ENCODE results near the gene CTTNBP2.

The CTTNBP2 gene

DNA sequence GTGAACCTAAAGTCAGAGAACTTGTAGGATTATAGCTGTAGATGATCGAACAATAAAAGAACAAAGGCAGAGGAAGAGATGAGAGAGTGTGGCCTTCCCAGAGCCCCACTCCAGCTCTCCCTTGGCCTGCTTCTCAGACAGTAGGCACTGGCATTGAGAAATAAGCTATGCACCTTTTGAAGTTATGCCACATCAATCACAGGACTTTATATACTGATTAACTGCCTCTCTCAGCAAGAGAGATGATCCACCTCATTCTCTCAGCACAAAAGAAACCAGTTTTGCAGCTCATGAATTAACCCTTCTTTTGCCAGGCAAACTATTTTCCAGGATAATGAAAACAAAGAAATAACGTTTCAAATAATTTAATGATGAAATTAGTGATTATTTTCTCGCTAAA is 22.0 kb upstream of the CTTNBP2 start:
- WGBS, 2 experiments (ENCODE audit: insufficient coverage in 2 of 2), result 80% methylated on average over 1 of the region's 3 CpGs; no CpG with 5 or more reads in 1 of the 2 experiments
- no peaks in the 10 kb centered on the region for H3K9me3 ChIP-seq (ENCODE audit: control insufficient read depth, low read length)

DNA sequence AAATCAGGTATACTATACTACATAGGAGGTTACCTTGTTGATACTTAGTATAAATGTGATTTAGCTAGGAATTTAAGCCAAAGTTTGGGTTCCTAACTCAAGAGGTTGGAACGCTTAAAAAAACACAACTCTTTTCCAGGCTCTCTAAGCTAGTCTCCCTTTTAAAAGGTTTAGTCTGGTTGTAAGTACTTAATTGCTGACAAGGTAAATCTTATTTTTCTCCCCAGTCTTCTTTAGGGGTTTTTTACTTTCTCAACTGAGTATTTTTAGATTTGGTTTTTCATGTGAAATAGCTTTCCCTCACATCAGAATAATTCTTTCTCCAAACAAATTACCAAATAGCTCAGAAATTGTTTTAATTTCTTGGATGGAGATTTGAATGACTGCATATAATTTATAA is 20.8 kb upstream of the CTTNBP2 start:
- H3K4me1 ChIP-seq (ENCODE audit: control insufficient read depth, insufficient read depth, low read length, poor library complexity, severe bottlenecking), result no peaks in the 10 kb centered on the region
- no peak overlapping the region for H3K4me3 ChIP-seq (ENCODE audit: extremely low read depth, insufficient read depth, low read length, poor library complexity, severe bottlenecking)
- no peak overlapping the region for H3K27ac ChIP-seq (ENCODE audit: low read depth, low read length, severe bottlenecking)
- no CpG with 5 or more reads among the region's 1 CpG for WGBS, 2 experiments (ENCODE audit: insufficient coverage in 2 of 2)
- H3K9me3 ChIP-seq (ENCODE audit: control insufficient read depth, low read length), result no peaks in the 10 kb centered on the region
- no peaks in the 10 kb centered on the region for H3K36me3 ChIP-seq (ENCODE audit: control insufficient read depth, insufficient read depth, low read length)

More for the DNA sequence above, 22.0 kb upstream of the CTTNBP2 start:
- Histone ChIP-seq H3K36me3 (ENCODE audit: control insufficient read depth, insufficient read depth, low read length) (no peaks in the 10 kb centered on the region), H3K27ac (ENCODE audit: low read depth, low read length, severe bottlenecking) (no peak overlapping the region), H3K4me1 (ENCODE audit: control insufficient read depth, insufficient read depth, low read length, poor library complexity, severe bottlenecking) (no peaks in the 10 kb centered on the region), H3K4me3 (ENCODE audit: extremely low read depth, insufficient read depth, low read length, poor library complexity, severe bottlenecking) (no peak overlapping the region)

DNA sequence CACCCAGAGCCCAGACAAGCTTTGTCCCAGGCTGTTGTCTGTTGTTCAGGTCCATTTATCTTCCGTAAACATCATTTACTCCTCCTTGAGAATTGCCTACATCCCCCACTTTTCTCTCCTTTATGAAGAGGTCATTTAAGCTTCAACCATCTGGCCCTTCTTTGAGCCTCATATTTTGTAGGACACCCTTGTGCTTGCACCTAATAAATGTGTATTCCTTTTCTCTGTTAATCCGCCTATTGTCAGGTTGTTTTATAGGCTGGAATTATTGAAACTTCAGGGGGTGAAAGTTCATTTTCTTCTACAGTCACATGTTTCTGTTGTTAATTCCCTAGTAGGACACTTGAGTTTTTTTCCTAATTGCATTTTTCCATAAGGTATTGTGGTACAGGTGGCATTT is 19.6 kb upstream of the CTTNBP2 start:
- H3K4me1 ChIP-seq (ENCODE audit: control insufficient read depth, insufficient read depth, low read length, poor library complexity, severe bottlenecking), result no peaks in the 10 kb centered on the region
- H3K4me3 ChIP-seq (ENCODE audit: extremely low read depth, insufficient read depth, low read length, poor library complexity, severe bottlenecking), result no peak overlapping the region
- H3K27ac ChIP-seq (ENCODE audit: low read depth, low read length, severe bottlenecking), result no peak overlapping the region
- WGBS, 2 experiments (ENCODE audit: insufficient coverage in 2 of 2), result 100% methylated on average over 1 of the region's 2 CpGs
- H3K36me3 ChIP-seq (ENCODE audit: control insufficient read depth, insufficient read depth, low read length), result no peaks in the 10 kb centered on the region
- no peaks in the 10 kb centered on the region for H3K9me3 ChIP-seq (ENCODE audit: control insufficient read depth, low read length)

DNA sequence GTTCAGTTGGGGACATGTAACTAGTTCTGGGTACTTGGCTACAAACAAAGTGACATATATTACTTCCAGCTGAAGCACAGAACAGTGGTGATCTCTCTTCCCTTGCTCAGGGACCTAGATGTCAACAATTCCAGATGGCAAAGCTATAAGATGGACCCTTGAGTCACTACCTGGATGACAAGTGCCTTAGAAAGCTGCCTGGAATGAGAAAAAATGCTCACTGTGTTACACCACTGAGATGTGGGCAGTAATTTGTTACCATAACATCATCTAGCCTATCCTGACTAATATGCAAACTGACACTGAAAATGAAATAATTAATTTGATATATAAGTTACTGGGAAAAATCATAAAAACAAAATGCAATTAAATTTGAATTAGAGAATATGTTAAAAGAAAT is 16.4 kb upstream of the CTTNBP2 start:
- no peak overlapping the region for H3K4me3 ChIP-seq (ENCODE audit: extremely low read depth, insufficient read depth, low read length, poor library complexity, severe bottlenecking)

DNA sequence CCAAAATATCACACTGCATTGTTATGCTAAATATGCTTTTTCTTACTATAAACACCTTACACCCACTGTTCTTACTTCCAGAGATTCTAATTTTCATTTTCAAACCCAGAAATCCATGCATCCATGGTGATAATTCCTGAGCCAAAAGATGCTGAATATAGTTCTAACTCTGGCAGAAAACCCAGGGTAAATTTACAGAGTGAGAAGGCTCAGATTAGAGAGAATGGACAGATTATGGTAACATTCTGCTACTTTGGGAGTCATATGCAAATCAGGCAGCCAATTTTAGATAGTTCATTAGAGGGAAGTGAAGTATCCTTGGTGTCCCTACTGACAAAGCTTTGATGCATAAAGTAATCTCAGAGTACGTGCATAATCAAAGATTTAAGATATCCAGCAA is 15.4 kb upstream of the CTTNBP2 start:
- WGBS, 2 experiments (ENCODE audit: insufficient coverage in 2 of 2), result 83% methylated on average over 1 of the region's 1 CpG; no CpG with 5 or more reads in 1 of the 2 experiments
- Histone ChIP-seq H3K36me3 (ENCODE audit: control insufficient read depth, insufficient read depth, low read length) (no peaks in the 10 kb centered on the region), H3K27ac (ENCODE audit: low read depth, low read length, severe bottlenecking) (no peak overlapping the region)

More for the DNA sequence above, 16.4 kb upstream of the CTTNBP2 start:
- Histone ChIP-seq H3K27ac (ENCODE audit: low read depth, low read length, severe bottlenecking) (no peak overlapping the region), H3K36me3 (ENCODE audit: control insufficient read depth, insufficient read depth, low read length) (no peaks in the 10 kb centered on the region), H3K4me1 (ENCODE audit: control insufficient read depth, insufficient read depth, low read length, poor library complexity, severe bottlenecking) (no peaks in the 10 kb centered on the region), H3K9me3 (ENCODE audit: control insufficient read depth, low read length) (no peaks in the 10 kb centered on the region)

DNA sequence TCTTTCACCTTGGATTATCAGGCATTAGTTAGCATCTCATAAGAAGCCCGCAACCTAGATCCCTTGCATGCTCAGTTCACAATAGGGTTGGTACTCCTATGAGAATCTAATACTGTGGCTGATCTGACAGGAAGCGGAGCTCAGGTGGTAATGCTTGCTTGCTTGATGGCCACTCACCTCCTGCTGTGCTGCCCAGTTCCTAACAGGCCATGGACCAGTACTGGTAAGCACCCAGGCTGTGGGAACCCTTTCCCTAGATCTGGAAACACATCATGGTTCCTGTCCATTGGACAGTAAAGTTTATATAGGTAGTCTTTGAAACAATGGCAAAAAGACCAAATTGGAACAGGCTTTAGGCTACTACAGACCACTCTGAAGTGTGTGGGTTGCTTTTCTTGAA is 9.4 kb upstream of the CTTNBP2 start:
- WGBS, 2 experiments (ENCODE audit: insufficient coverage in 2 of 2), result 88 to 90% methylated on average over 1 to 2 of the region's 2 CpGs
- no peak overlapping the region for H3K4me3 ChIP-seq (ENCODE audit: extremely low read depth, insufficient read depth, low read length, poor library complexity, severe bottlenecking)
- H3K4me1 ChIP-seq (ENCODE audit: control insufficient read depth, insufficient read depth, low read length, poor library complexity, severe bottlenecking), result no peaks in the 10 kb centered on the region
- no peaks in the 10 kb centered on the region for H3K9me3 ChIP-seq (ENCODE audit: control insufficient read depth, low read length)
- H3K36me3 ChIP-seq (ENCODE audit: control insufficient read depth, insufficient read depth, low read length), result no peaks in the 10 kb centered on the region
- H3K27ac ChIP-seq (ENCODE audit: low read depth, low read length, severe bottlenecking), result no peak overlapping the region

More for the DNA sequence above, 15.4 kb upstream of the CTTNBP2 start:
- Histone ChIP-seq H3K9me3 (ENCODE audit: control insufficient read depth, low read length) (no peaks in the 10 kb centered on the region), H3K4me1 (ENCODE audit: control insufficient read depth, insufficient read depth, low read length, poor library complexity, severe bottlenecking) (no peaks in the 10 kb centered on the region), H3K4me3 (ENCODE audit: extremely low read depth, insufficient read depth, low read length, poor library complexity, severe bottlenecking) (no peak overlapping the region)

DNA sequence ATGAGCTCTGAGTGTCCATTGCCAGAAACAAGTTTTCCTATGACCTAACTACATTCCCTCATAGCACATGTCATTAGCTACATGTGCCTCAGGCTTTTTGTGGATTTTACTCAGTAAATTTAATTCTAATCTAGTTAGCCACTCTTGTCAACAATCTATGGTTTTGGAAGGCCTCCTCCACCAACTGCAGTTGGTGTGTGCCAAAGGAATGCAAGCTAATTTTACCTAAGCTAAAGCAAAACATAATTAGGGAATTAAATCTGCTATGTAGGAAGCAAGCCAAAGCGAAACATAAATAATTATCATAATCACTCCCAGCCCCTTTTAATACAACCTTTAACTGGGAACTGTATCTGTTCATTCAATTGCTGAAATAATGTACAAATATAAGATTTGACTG is 3.5 kb upstream of the CTTNBP2 start:
- Histone ChIP-seq H3K9me3 (ENCODE audit: control insufficient read depth, low read length) (no peaks in the 10 kb centered on the region), H3K4me3 (ENCODE audit: extremely low read depth, insufficient read depth, low read length, poor library complexity, severe bottlenecking) (no peak overlapping the region), H3K4me1 (ENCODE audit: control insufficient read depth, insufficient read depth, low read length, poor library complexity, severe bottlenecking) (peaks cover 4% of the 10 kb centered on the region), H3K27ac (ENCODE audit: low read depth, low read length, severe bottlenecking) (no peak overlapping the region), H3K36me3 (ENCODE audit: control insufficient read depth, insufficient read depth, low read length) (no peaks in the 10 kb centered on the region)
- no CpG with 5 or more reads among the region's 1 CpG for WGBS, 2 experiments (ENCODE audit: insufficient coverage in 2 of 2)

DNA sequence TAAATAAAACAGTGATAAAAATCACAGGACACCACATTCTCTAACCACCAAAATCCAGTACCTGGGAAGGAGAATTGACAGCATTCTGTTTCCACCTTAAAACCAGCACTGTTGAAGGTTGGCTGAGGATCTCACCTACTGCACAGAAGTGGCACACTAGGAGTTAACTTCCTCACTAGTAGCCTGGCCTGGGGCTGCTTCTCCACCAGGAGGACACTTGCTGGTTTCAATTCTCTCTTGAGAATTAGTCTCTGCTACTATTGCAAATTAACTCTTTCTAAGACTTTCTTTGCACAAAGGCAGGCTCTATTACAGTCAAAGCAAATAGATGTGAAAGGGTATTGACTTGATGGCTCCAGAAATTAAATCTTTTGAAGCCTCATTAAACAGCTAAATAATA is 2.3 kb upstream of the CTTNBP2 start:
- H3K27ac ChIP-seq (ENCODE audit: low read depth, low read length, severe bottlenecking), result no peak overlapping the region
- no peak overlapping the region for H3K4me3 ChIP-seq (ENCODE audit: extremely low read depth, insufficient read depth, low read length, poor library complexity, severe bottlenecking)
- H3K36me3 ChIP-seq (ENCODE audit: control insufficient read depth, insufficient read depth, low read length), result no peaks in the 10 kb centered on the region
- H3K4me1 ChIP-seq (ENCODE audit: control insufficient read depth, insufficient read depth, low read length, poor library complexity, severe bottlenecking), result peaks cover 4% of the 10 kb centered on the region
- H3K9me3 ChIP-seq (ENCODE audit: control insufficient read depth, low read length), result no peaks in the 10 kb centered on the region

DNA sequence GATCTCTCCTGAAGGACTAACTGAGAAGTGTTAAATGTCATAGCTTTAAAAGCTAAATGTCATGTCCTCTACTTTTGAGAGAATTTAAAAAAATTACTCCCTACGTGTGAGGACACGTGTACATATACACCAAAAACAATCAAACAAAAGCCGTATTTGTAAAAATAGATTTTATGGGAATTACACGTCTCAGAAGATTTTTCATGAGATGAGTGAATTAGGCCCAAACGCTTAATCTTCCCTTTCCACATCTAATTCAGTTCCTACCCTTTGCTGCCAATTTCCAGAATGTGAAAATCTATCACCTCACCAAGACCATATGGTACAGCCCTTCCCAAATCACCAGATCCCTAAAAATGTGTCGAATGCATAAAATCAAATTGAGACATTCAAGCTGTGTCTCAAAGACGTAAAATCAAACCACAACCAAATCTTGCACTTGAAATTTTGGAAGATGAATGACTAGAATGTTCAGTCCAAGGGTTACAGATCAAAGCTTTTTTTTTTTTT is 1.0 kb upstream of the CTTNBP2 start:
- Histone ChIP-seq H3K4me3 (ENCODE audit: extremely low read depth, insufficient read depth, low read length, poor library complexity, severe bottlenecking) (no peak overlapping the region), H3K36me3 (ENCODE audit: control insufficient read depth, insufficient read depth, low read length) (no peaks in the 10 kb centered on the region), H3K9me3 (ENCODE audit: control insufficient read depth, low read length) (no peaks in the 10 kb centered on the region), H3K27ac (ENCODE audit: low read depth, low read length, severe bottlenecking) (no peak overlapping the region), H3K4me1 (ENCODE audit: control insufficient read depth, insufficient read depth, low read length, poor library complexity, severe bottlenecking) (peaks cover 4% of the 10 kb centered on the region)
- WGBS, 2 experiments (ENCODE audit: insufficient coverage in 2 of 2), result 69% methylated on average over 2 of the region's 7 CpGs; no CpG with 5 or more reads in 1 of the 2 experiments

DNA sequence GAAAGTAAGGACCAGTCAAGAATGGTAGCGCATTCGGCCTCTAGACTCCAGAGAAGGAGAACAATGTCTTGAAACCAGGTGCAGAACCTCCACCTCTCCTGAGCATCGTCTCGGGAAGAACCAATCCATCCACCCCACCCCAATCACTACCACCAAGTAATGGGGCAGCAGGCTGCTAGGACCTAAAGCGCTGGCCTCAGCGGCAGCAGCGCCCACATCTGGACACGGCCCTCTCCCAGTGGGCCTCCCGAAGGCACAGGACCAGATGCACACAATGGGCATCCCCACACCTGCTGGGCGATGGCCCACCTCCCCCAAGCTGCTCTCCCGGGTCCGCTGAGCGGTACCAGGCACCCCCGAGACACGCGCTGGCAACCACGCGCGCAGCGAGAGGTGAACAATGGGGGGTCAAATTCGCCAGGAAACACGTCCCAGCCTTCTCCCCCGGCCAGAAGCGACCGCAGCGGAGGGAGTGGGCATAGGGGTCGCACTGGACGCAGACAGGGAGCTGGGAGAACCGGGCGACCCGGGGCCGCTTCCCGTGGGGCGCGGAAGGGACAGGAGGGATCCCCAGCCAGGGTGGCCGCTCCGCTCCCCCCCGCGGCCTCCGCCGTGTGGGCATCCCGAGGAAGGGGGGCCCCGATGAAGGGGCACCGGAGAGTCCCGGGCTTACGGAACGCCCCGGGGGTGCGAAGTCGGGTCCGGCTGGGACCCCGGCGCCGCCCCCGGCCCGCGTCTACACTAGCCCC is 506 bp downstream of the CTTNBP2 start:
- Histone ChIP-seq H3K9me3 (ENCODE audit: control insufficient read depth, low read length) (no peaks in the 10 kb centered on the region), H3K27ac (ENCODE audit: low read depth, low read length, severe bottlenecking) (no peak overlapping the region), H3K36me3 (ENCODE audit: control insufficient read depth, insufficient read depth, low read length) (no peaks in the 10 kb centered on the region), H3K4me1 (ENCODE audit: control insufficient read depth, insufficient read depth, low read length, poor library complexity, severe bottlenecking) (peaks cover 4% of the 10 kb centered on the region), H3K4me3 (ENCODE audit: extremely low read depth, insufficient read depth, low read length, poor library complexity, severe bottlenecking) (peak overlapping the region; percentile 82)
- WGBS, 2 experiments (ENCODE audit: insufficient coverage in 2 of 2), result 0 to 2% methylated on average over 32 to 45 of the region's 57 CpGs

DNA sequence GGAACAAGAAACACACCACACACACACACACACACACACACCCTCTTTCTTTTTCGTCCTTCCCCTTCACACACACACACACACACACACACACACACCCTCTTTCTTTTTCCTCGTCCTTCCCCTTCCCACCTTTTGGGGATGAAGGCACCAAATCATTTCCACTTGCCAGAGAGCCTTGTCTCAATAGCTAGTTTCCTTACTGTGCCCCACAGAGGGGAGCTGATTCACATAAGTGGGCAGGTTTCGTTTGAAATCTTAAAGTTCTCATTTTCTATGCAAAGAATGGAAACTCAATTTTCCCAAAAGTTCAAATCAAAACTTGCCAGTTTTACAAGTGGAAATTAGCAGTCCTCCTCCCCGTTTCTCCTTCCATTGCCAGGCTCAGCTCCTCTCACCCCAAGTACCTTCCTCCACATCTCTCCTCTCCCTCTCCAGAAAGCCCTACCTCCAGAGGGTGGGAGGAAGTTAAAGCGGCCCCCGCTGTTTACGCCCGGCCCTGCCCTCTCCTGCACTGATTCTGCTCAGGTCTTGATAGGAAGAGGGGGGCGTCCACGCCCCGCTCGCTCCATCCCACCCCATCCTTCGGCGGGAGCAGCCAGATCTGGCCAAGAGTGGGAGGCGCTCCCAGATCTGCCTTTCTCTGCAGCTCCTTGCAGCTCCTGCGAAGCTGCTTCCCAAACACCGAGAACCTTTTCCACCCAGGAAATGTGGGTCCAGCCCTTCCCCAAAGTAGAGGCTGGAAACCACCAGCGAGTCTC is 1.3 kb downstream of the CTTNBP2 start:
- Histone ChIP-seq H3K27ac (ENCODE audit: low read depth, low read length, severe bottlenecking) (no peak overlapping the region), H3K4me3 (ENCODE audit: extremely low read depth, insufficient read depth, low read length, poor library complexity, severe bottlenecking) (peak overlapping the region; percentile 82)
- WGBS, 2 experiments (ENCODE audit: insufficient coverage in 2 of 2), result 2 to 3% methylated on average over 6 of the region's 18 CpGs

More for the DNA sequence above, 1.3 kb downstream of the CTTNBP2 start:
- H3K4me1 ChIP-seq (ENCODE audit: control insufficient read depth, insufficient read depth, low read length, poor library complexity, severe bottlenecking), result peaks cover 10% of the 10 kb centered on the region
- no peaks in the 10 kb centered on the region for H3K36me3 ChIP-seq (ENCODE audit: control insufficient read depth, insufficient read depth, low read length)
- no peaks in the 10 kb centered on the region for H3K9me3 ChIP-seq (ENCODE audit: control insufficient read depth, low read length)
